OCI-LY7 (cell line): Measurements from ENCODE around the gene USH2A.

Experiments
- CTCF ChIP-seq: fragments of 200-600 bp; sonication (generic); conservative IDR thresholded peaks from 2 replicates; pipeline ENCODE4 v1.5.1; 2014; ENCODE audit warnings: mild to moderate bottlenecking, antibody characterized with exemption, low read length, moderate library complexity, mixed read lengths
- EZH2phosphoT487 ChIP-seq: fragments of 200-600 bp; sonication (generic); IDR thresholded peaks from 2 replicates; pipeline ENCODE4 v1.6.1; 2018; ENCODE audit warnings: low read depth, borderline replicate concordance, mild to moderate bottlenecking, mixed run types, antibody characterized with exemption, low read length, moderate library complexity, mixed read lengths

DNA sequence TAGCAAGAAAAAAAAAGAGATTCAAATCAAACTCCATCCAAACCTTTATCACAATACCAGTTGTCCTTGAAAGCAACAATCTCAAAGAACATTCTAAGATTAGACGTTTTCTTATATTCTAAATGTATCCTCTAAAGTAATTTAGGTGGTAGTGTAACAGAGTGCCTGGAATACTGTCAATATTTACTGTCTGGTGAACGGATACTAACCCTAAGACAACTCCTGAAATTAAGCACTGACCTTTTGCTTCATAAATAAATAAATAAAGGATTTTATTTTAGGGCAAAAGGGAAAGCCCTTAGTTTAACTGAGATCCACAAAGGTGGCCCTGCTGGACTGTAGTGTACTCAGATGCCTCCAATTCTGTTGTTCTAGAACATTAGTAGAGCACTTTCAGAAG lies 9.9 kb upstream of the USH2A start:
- TF ChIP-seq CTCF (no peak), EZH2phosphoT487 (no peak)
